HG03135 (cell line): Measurements from ENCODE around the gene PGBD5.

Experiments used
- ATAC-seq: cut with Tn5 transposase; IDR thresholded peaks from one replicate; pipeline ENCODE4 v1.9.1; 2021; ENCODE audit warnings: mild to moderate bottlenecking, moderate library complexity; ENCODE audit not compliant: unreplicated experiment

PGBD5 gene

GRCh38 chr1:230377851-230378250 is 48.3 kb downstream of the PGBD5 start:
- ATAC-seq: no peak

GRCh38 chr1:230377324-230377723 is 48.8 kb downstream of the PGBD5 start:
- ATAC-seq: no peak

- ATAC-seq: no peak
Observed at GRCh38 chr1:230376296-230376695, 49.8 kb downstream of the PGBD5 start.

GRCh38 chr1:230375780-230376179 is 50.4 kb downstream of the PGBD5 start:
- ATAC-seq: no peak

- no peak for ATAC-seq
Observed at GRCh38 chr1:230375147-230375546, 51.0 kb downstream of the PGBD5 start.

GRCh38 chr1:230371923-230372703 is 54.0 kb downstream of the PGBD5 start:
- no peak for ATAC-seq

- ATAC-seq: no peak
Observed at GRCh38 chr1:230370109-230370508, 56.0 kb downstream of the PGBD5 start.

GRCh38 chr1:230368871-230369270 is 57.3 kb downstream of the PGBD5 start:
- ATAC-seq: no peak

GRCh38 chr1:230368363-230368762 is 57.8 kb downstream of the PGBD5 start:
- no peak for ATAC-seq

- ATAC-seq: no peak
Observed at GRCh38 chr1:230366504-230366915, 59.6 kb downstream of the PGBD5 start.

- ATAC-seq: no peak
Observed at GRCh38 chr1:230365723-230366307, 60.3 kb downstream of the PGBD5 start.

- no peak for ATAC-seq
Observed at GRCh38 chr1:230362949-230363348, 63.2 kb downstream of the PGBD5 start.

GRCh38 chr1:230361941-230362340 is 64.2 kb downstream of the PGBD5 start:
- ATAC-seq: no peak

GRCh38 chr1:230359992-230360668 is 66.0 kb downstream of the PGBD5 start:
- no peak for ATAC-seq

GRCh38 chr1:230356869-230357794 is 69.0 kb downstream of the PGBD5 start:
- ATAC-seq: no peak

- ATAC-seq: no peak
Observed at GRCh38 chr1:230356190-230356589, 69.9 kb downstream of the PGBD5 start.

- no peak for ATAC-seq
Observed at GRCh38 chr1:230355594-230355993, 70.5 kb downstream of the PGBD5 start.

- no peak for ATAC-seq
Observed at GRCh38 chr1:230355128-230355527, 71.0 kb downstream of the PGBD5 start.

GRCh38 chr1:230354005-230354404 is 72.1 kb downstream of the PGBD5 start:
- ATAC-seq: no peak

- no peak for ATAC-seq
Observed at GRCh38 chr1:230352537-230352936, 73.6 kb downstream of the PGBD5 start.

- ATAC-seq: no peak
Observed at GRCh38 chr1:230351983-230352382, 74.1 kb downstream of the PGBD5 start.
